CD4-positive, alpha-beta memory T cell (primary cell): Measurements from ENCODE around the gene B3GALNT2. TPM values are rescaled to one million over a fixed set of nuclear protein-coding genes. Genes with fewer than 3 reads are reported as not detected.

Experiments used
- CTCF ChIA-PET: fragments of 350-600 bp; sonication (Branson Sonifier 250); formaldehyde crosslinking; loops from one replicate; lab custom pipeline; 2021; ENCODE audit warnings: inconsistent platforms; ENCODE audit not compliant: partially characterized antibody; lab: Charles Lee
- POLR2A ChIA-PET: fragments of 350-600 bp; sonication (Branson Sonifier 250); formaldehyde crosslinking; loops from one replicate; lab custom pipeline; 2021; ENCODE audit not compliant: partially characterized antibody; lab: Charles Lee
- DNase-seq, 5 donors: peaks; one replicate each; pipeline versions ENCODE4 v3.0.0 to v3.0.0-alpha.2; 2020 to 2022; ENCODE audit warnings: mixed read lengths in 1 of 5
- H3K27ac ChIP-seq: one replicate; pipeline ENCODE4 v1.7.0; 2013; ENCODE audit warnings: low read depth, low read length
- H3K27me3 ChIP-seq: 2 replicates; pipeline ENCODE4 v1.7.0; 2013; ENCODE audit warnings: mild to moderate bottlenecking, low read length, moderate library complexity; ENCODE audit not compliant: insufficient read depth
- H3K36me3 ChIP-seq: 2 replicates; pipeline ENCODE4 v1.7.0; 2013; ENCODE audit warnings: mild to moderate bottlenecking, low read length, moderate library complexity; ENCODE audit not compliant: insufficient read depth
- H3K4me1 ChIP-seq: 2 replicates; pipeline ENCODE4 v1.7.0; 2013; ENCODE audit warnings: mild to moderate bottlenecking, low read length, moderate library complexity; ENCODE audit not compliant: insufficient read depth
- H3K4me3 ChIP-seq, 2 donors: one replicate each; pipeline ENCODE4 v1.7.0; 2013; ENCODE audit warnings: low read length in 2 of 2, mild to moderate bottlenecking in 1 of 2
- H3K9me3 ChIP-seq, 2 donors: one replicate each; pipeline ENCODE4 v1.7.0; 2013; ENCODE audit warnings: low read length in 2 of 2, control low read depth in 1 of 2; ENCODE audit not compliant: control insufficient read depth in 1 of 2
- H3K27ac Mint-ChIP-seq, 7 donors: one replicate each; pipeline ENCODE4 v1.8.0; 2020 to 2021; ENCODE audit warnings: mixed read lengths in 7 of 7, mild to moderate bottlenecking in 6 of 7, inconsistent platforms in 3 of 7, moderate library complexity in 3 of 7
- H3K27me3 Mint-ChIP-seq, 2 donors: one replicate each; pipeline ENCODE4 v1.8.0; 2020 to 2021; ENCODE audit warnings: mixed read lengths in 2 of 2
- H3K36me3 Mint-ChIP-seq, 2 donors: one replicate each; pipeline ENCODE4 v1.8.0; 2020 to 2021; ENCODE audit warnings: mixed read lengths in 2 of 2, inconsistent platforms in 1 of 2, mild to moderate bottlenecking in 1 of 2
- H3K4me1 Mint-ChIP-seq, 4 donors: one replicate each; pipeline ENCODE4 v1.8.0; 2020 to 2021; ENCODE audit warnings: mixed read lengths in 4 of 4, mild to moderate bottlenecking in 1 of 4
- H3K4me3 Mint-ChIP-seq, 8 donors: one replicate each; pipeline ENCODE4 v1.8.0; 2020 to 2021; ENCODE audit warnings: mixed read lengths in 8 of 8, mild to moderate bottlenecking in 7 of 8, moderate library complexity in 6 of 8, inconsistent platforms in 3 of 8
- H3K9me3 Mint-ChIP-seq, 8 donors: one replicate each; pipeline ENCODE4 v1.8.0; 2020 to 2021; ENCODE audit warnings: mixed read lengths in 8 of 8, mild to moderate bottlenecking in 5 of 8, inconsistent platforms in 3 of 8, moderate library complexity in 1 of 8
- intact Hi-C: fragments of 100-400 bp; cut with micrococcal nuclease; formaldehyde crosslinking; loops from one replicate; pipeline ENCODE4 v1.15.1; 2023
- polyA plus RNA-seq, 2 donors: library from polyadenylated mRNA; unstranded; fragments of 300-500 nt; fragmentation: Illumina TruSeq; gene quantifications; one replicate each; pipeline ENCODE4 v1.2.3, GENCODE V29; 2021
- total RNA-seq, 2 experiments: library from RNA; stranded (reverse); gene quantifications; one replicate each; pipeline ENCODE4 v1.2.3, GENCODE V29; 2021

B3GALNT2 gene
- total and polyA plus RNA-seq, 4 experiments from 2014 or later = 6.3 to 12.1 (median 9.1) TPM

GRCh38 chr1:235425357-235425756 is 78.9 kb downstream of the B3GALNT2 start:
- DNase-seq = no peak
- Mint-ChIP-seq H3K9me3 (no peaks in the 10 kb centered on the region), H3K4me3 (no peak overlapping the region), H3K27me3 (no peaks in the 10 kb centered on the region), H3K4me1 (peaks cover 14 to 27% (median 17%) of the 10 kb centered on the region in 4 donors), H3K36me3 (peaks cover 7 to 17% of the 10 kb centered on the region in 2 donors), H3K27ac (no peak overlapping the region)
- H3K4me3 ChIP-seq = no peak overlapping the region
- H3K4me1 ChIP-seq = peaks cover 12% of the 10 kb centered on the region
- H3K27me3 ChIP-seq = no peaks in the 10 kb centered on the region
- no peak overlapping the region for H3K27ac ChIP-seq
- H3K9me3 ChIP-seq = no peaks in the 10 kb centered on the region
- ChIA-PET CTCF (interaction anchor here (1.7 to 5.9 kb wide), 2 partner anchors 9 to 322 kb away, joined by 4 to 34 read pairs; no protein-coding TSS in a partner anchor), POLR2A (no interaction called here)
- intact Hi-C loops = no loop called here
- no peaks in the 10 kb centered on the region for H3K36me3 ChIP-seq

- H3K4me1 ChIP-seq = peaks cover 12% of the 10 kb centered on the region
- H3K27me3 ChIP-seq = no peaks in the 10 kb centered on the region
- H3K27me3 Mint-ChIP-seq = no peaks in the 10 kb centered on the region
- intact Hi-C loops = no loop called here
- no peak for DNase-seq
- no peak overlapping the region for H3K4me3 Mint-ChIP-seq
- peak overlapping the region in 1 of 7 donors; percentile 11 for H3K27ac Mint-ChIP-seq
- peaks cover 3 to 17% of the 10 kb centered on the region in 2 donors for H3K36me3 Mint-ChIP-seq
- POLR2A ChIA-PET = interaction anchor here (1.5 kb wide), 1 partner anchor 263 kb away, joined by 4 read pairs; the partner anchor contains the start of gene RBM34
- H3K9me3 ChIP-seq = no peaks in the 10 kb centered on the region
- no peak overlapping the region for H3K4me3 ChIP-seq
- CTCF ChIA-PET = interaction anchor here (0.6 to 5.9 kb wide), 4 partner anchors 8 to 925 kb away, joined by 3 to 34 read pairs (median 6); no protein-coding TSS in a partner anchor
- no peaks in the 10 kb centered on the region for H3K9me3 Mint-ChIP-seq
- H3K4me1 Mint-ChIP-seq = peaks cover 14 to 27% (median 17%) of the 10 kb centered on the region in 4 donors
- no peak overlapping the region for H3K27ac ChIP-seq
- H3K36me3 ChIP-seq = no peaks in the 10 kb centered on the region
These were observed 80.2 kb downstream of the B3GALNT2 start for GRCh38 chr1:235424092-235424491.

GRCh38 chr1:235423214-235423652 is 81.0 kb downstream of the B3GALNT2 start:
- H3K27ac Mint-ChIP-seq = peak overlapping the region; percentile 5 to 89 (median 64)
- no peaks in the 10 kb centered on the region for H3K27me3 ChIP-seq
- peak in 2 of 5 donors; percentile 5 to 16 for DNase-seq
- no peaks in the 10 kb centered on the region for H3K27me3 Mint-ChIP-seq
- H3K9me3 Mint-ChIP-seq = no peaks in the 10 kb centered on the region
- ChIA-PET POLR2A (interaction anchor here (1.0 to 1.5 kb wide), 2 partner anchors 81 to 262 kb away, joined by 3 to 4 read pairs; partner anchors contain the start of genes B3GALNT2 and RBM34), CTCF (interaction anchor here (0.8 to 5.9 kb wide), 3 partner anchors 7 to 924 kb away, joined by 3 to 34 read pairs (median 8); no protein-coding TSS in a partner anchor)
- H3K9me3 ChIP-seq = no peaks in the 10 kb centered on the region
- peaks cover 14 to 27% (median 17%) of the 10 kb centered on the region in 4 donors for H3K4me1 Mint-ChIP-seq
- H3K4me3 Mint-ChIP-seq = peak overlapping the region in 3 of 8 donors; percentile 2 to 24 (median 20)
- H3K36me3 ChIP-seq = no peaks in the 10 kb centered on the region
- intact Hi-C loops = no loop called here
- peaks cover 12% of the 10 kb centered on the region for H3K4me1 ChIP-seq
- peaks cover 2 to 14% of the 10 kb centered on the region in 2 donors for H3K36me3 Mint-ChIP-seq
- no peak overlapping the region for H3K27ac ChIP-seq
- no peak overlapping the region for H3K4me3 ChIP-seq

- intact Hi-C loops = no loop called here
- H3K4me3 ChIP-seq = no peak overlapping the region
- no peak for DNase-seq
- CTCF ChIA-PET = interaction anchor here (0.9 kb wide), 1 partner anchor 170 kb away, joined by 3 read pairs; no protein-coding TSS in a partner anchor
- Mint-ChIP-seq H3K4me1 (peaks cover 17 to 32% (median 18%) of the 10 kb centered on the region in 4 donors), H3K4me3 (no peak overlapping the region), H3K27ac (no peak overlapping the region), H3K27me3 (no peaks in the 10 kb centered on the region), H3K36me3 (peaks cover 4 to 13% of the 10 kb centered on the region in 2 donors), H3K9me3 (no peaks in the 10 kb centered on the region)
- H3K27me3 ChIP-seq = no peaks in the 10 kb centered on the region
- no peaks in the 10 kb centered on the region for H3K9me3 ChIP-seq
- POLR2A ChIA-PET = no interaction called here
- no peak overlapping the region for H3K27ac ChIP-seq
- H3K4me1 ChIP-seq = peaks cover 12% of the 10 kb centered on the region
- no peaks in the 10 kb centered on the region for H3K36me3 ChIP-seq
These were observed 82.5 kb downstream of the B3GALNT2 start for GRCh38 chr1:235421751-235422150.

GRCh38 chr1:235417086-235417697 is 87.1 kb downstream of the B3GALNT2 start:
- no peaks in the 10 kb centered on the region for H3K27me3 ChIP-seq
- no peaks in the 10 kb centered on the region for H3K4me1 ChIP-seq
- Mint-ChIP-seq H3K36me3 (peaks cover 0 to 8% of the 10 kb centered on the region in 2 donors), H3K27ac (peak overlapping the region in 1 of 7 donors; percentile 77), H3K9me3 (no peaks in the 10 kb centered on the region), H3K4me3 (no peak overlapping the region), H3K4me1 (peaks cover 0 to 11% (median 5%) of the 10 kb centered on the region in 4 donors), H3K27me3 (no peaks in the 10 kb centered on the region)
- peak in 4 of 5 donors; percentile 55 to 69 (median 64) for DNase-seq
- no peaks in the 10 kb centered on the region for H3K9me3 ChIP-seq
- intact Hi-C loops = loop anchor here (1.0 to 2.0 kb wide), 5 partner anchors 89 to 918 kb away; partner anchors contain the start of genes ARID4B, GGPS1 and RBM34
- POLR2A ChIA-PET = interaction anchor here (0.7 to 2.6 kb wide), 6 partner anchors 118 to 313 kb away, joined by 3 to 9 read pairs (median 4); partner anchors contain the start of gene RBM34
- CTCF ChIA-PET = interaction anchor here (0.6 to 7.4 kb wide), 61 partner anchors 9 to 930 kb away, joined by 3 to 130 read pairs (median 6); partner anchors contain the start of genes B3GALNT2 and TOMM20
- no peaks in the 10 kb centered on the region for H3K36me3 ChIP-seq
- H3K4me3 ChIP-seq = no peak overlapping the region
- no peak overlapping the region for H3K27ac ChIP-seq

- no peak overlapping the region for H3K4me3 ChIP-seq
- no peak overlapping the region for H3K27ac ChIP-seq
- no peak for DNase-seq
- no peaks in the 10 kb centered on the region for H3K4me1 ChIP-seq
- intact Hi-C loops = loop anchor here (1.0 to 2.0 kb wide), 5 partner anchors 88 to 917 kb away; partner anchors contain the start of genes ARID4B, GGPS1 and RBM34
- POLR2A ChIA-PET = interaction anchor here (0.7 to 2.6 kb wide), 6 partner anchors 118 to 312 kb away, joined by 3 to 9 read pairs (median 4); partner anchors contain the start of gene RBM34
- H3K9me3 Mint-ChIP-seq = no peaks in the 10 kb centered on the region
- H3K27me3 Mint-ChIP-seq = no peaks in the 10 kb centered on the region
- H3K4me1 Mint-ChIP-seq = peaks cover 1 to 11% (median 7%) of the 10 kb centered on the region in 4 donors
- H3K4me3 Mint-ChIP-seq = no peak overlapping the region
- H3K9me3 ChIP-seq = no peaks in the 10 kb centered on the region
- H3K36me3 Mint-ChIP-seq = peaks cover 0 to 8% of the 10 kb centered on the region in 2 donors
- no peaks in the 10 kb centered on the region for H3K27me3 ChIP-seq
- CTCF ChIA-PET = interaction anchor here (0.6 to 7.4 kb wide), 67 partner anchors 8 to 930 kb away, joined by 3 to 130 read pairs (median 6); partner anchors contain the start of genes B3GALNT2, RBM34 and TOMM20
- H3K27ac Mint-ChIP-seq = peak overlapping the region in 1 of 7 donors; percentile 6
- H3K36me3 ChIP-seq = no peaks in the 10 kb centered on the region
These were observed 87.6 kb downstream of the B3GALNT2 start for GRCh38 chr1:235416662-235417049.
